ENCODE data around the gene MIB1. TPM values are rescaled to one million over a fixed set of nuclear protein-coding genes. Genes with fewer than 3 reads are reported as not detected.

The MIB1 gene
- total RNA-seq, 4 donors from 2014 or later: 15.7 to 31.8 (median 27.6) TPM

DNA sequence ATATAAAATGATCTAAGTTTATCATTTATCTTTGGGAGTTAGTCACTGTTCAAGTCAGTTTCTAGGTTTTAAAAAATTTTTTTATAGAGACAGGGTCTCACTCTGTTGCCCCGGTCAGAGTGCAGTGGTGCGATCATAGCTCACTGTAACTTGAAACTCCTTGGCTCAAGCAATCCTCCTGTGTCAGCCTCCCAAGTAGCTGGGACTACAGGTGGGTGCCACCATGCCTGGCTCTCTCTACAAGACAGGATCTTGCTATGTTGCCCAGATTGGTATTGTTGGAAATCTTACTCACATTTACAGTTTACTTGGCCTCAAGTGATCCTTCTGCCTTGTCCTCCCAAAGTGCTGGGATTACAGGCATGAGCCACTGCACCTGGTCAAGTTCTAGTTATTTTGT lies 74.5 kb downstream of the MIB1 start:
- intact Hi-C loops (cut with DNase I; ENCODE audit: low total_unique reads) (no loop called here), in situ Hi-C loops (cut with MboI; ENCODE audit: low pct_ligation_motif_present in 1 of 4, low pct_unique_long_range_greater_than_20kb in 1 of 4, low sequenced_read_pairs in 3 of 4) (no loop called here)
- no peak for DNase-seq
- H3K4me3 ChIP-seq: no peak overlapping the region
- no peak overlapping the region for H3K27ac ChIP-seq
- H3K4me1 ChIP-seq: no peaks in the 10 kb centered on the region
- TF ChIP-seq POLR2A (IDR thresholded peaks at IDR 0.05) (no peak), EP300 (IDR thresholded peaks at IDR 0.05; ENCODE audit: low read depth) (no peak), POLR2AphosphoS5 (IDR thresholded peaks at IDR 0.05) (no peak)
- TF ChIP-seq, protein P1, sequence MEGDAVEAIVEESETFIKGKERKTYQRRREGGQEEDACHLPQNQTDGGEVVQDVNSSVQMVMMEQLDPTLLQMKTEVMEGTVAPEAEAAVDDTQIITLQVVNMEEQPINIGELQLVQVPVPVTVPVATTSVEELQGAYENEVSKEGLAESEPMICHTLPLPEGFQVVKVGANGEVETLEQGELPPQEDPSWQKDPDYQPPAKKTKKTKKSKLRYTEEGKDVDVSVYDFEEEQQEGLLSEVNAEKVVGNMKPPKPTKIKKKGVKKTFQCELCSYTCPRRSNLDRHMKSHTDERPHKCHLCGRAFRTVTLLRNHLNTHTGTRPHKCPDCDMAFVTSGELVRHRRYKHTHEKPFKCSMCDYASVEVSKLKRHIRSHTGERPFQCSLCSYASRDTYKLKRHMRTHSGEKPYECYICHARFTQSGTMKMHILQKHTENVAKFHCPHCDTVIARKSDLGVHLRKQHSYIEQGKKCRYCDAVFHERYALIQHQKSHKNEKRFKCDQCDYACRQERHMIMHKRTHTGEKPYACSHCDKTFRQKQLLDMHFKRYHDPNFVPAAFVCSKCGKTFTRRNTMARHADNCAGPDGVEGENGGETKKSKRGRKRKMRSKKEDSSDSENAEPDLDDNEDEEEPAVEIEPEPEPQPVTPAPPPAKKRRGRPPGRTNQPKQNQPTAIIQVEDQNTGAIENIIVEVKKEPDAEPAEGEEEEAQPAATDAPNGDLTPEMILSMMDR (IDR thresholded peaks at IDR 0.05): no peak
- no peaks in the 10 kb centered on the region for H3K9me3 ChIP-seq
- WGBS, 2 donors (ENCODE audit: low coverage in 1 of 2): 98 to 100% methylated on average over 2 of the region's 2 CpGs
- no peaks in the 10 kb centered on the region for H3K27me3 ChIP-seq
- peaks cover 0 to 10% (median 7%) of the 10 kb centered on the region in 4 donors for H3K36me3 ChIP-seq

DNA sequence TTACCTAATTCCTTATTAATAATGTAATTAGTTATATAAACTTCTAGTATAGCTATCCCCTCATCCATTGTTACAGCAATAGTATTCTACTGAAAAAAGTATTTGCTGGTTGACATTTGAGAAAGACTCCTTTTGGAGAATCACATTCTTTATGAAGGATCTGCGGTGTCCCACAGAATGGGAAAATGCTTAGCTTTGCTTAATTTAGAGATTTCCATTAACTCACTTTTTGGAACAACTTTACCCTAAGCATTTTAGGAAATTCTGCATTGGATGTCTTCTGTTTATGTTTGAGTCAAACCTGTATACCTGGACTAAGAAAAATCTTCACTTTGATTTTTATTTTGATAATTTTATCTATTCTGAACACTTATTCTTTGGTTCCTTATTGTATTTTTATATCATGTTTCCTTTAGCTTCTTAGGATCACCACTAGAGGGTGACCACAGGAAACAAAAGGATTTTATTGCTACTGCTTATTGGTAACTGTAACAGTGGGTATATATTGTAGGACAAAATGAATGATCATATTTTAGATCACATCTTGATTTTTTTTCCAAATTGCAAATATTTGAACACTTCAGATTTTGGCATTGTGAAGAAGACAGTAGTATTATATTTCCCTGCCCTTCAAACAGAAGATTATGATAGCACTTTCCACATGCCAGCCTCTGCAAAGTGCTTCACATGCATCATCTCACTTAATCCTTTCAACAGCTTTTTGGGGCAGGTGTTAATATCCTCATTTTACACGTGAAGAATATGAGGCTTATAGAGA lies 79.6 kb downstream of the MIB1 start:
- H3K4me3 ChIP-seq: no peak overlapping the region
- H3K27ac ChIP-seq: no peak overlapping the region
- 52 to 67% methylated on average over 2 of the region's 2 CpGs for WGBS, 2 donors (ENCODE audit: low coverage in 1 of 2)
- intact Hi-C loops (cut with DNase I; ENCODE audit: low total_unique reads) (no loop called here), in situ Hi-C loops (cut with MboI; ENCODE audit: low pct_ligation_motif_present in 1 of 4, low pct_unique_long_range_greater_than_20kb in 1 of 4, low sequenced_read_pairs in 3 of 4) (no loop called here)
- TF ChIP-seq POLR2AphosphoS5 (IDR thresholded peaks at IDR 0.05): no peak
- TF ChIP-seq EP300 (IDR thresholded peaks at IDR 0.05; ENCODE audit: low read depth): no peak
- no peak for TF ChIP-seq POLR2A (IDR thresholded peaks at IDR 0.05)
- TF ChIP-seq, protein P1 (IDR thresholded peaks at IDR 0.05): peak; percentile 57 to 68 (median 58)
- H3K27me3 ChIP-seq: no peaks in the 10 kb centered on the region
- no peak for DNase-seq
- no peaks in the 10 kb centered on the region for H3K9me3 ChIP-seq
- H3K4me1 ChIP-seq: no peaks in the 10 kb centered on the region
- H3K36me3 ChIP-seq: peaks cover 0 to 4% (median 3%) of the 10 kb centered on the region in 4 donors

DNA sequence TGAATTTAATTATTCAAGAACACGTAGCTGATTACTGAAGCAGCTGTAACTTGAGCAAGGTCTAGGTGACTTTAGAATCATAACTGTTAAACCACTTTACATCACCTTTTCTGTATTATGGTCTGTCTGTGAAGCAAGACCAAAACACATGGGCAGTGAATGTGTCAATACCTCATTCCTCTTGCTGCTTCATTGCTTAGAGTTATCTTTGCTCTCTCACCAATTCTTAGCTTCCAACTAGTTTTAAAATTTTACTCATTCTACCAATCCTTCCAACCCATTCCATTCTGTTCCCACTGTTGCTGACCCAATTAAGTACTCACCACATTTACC lies 80.2 kb downstream of the MIB1 start:
- Histone ChIP-seq H3K27ac (no peak overlapping the region), H3K27me3 (no peaks in the 10 kb centered on the region), H3K9me3 (no peaks in the 10 kb centered on the region), H3K4me3 (no peak overlapping the region), H3K4me1 (no peaks in the 10 kb centered on the region), H3K36me3 (peaks cover 0 to 4% (median 3%) of the 10 kb centered on the region in 4 donors)
- intact Hi-C loops (cut with DNase I; ENCODE audit: low total_unique reads): no loop called here
- in situ Hi-C loops (cut with MboI; ENCODE audit: low pct_ligation_motif_present in 1 of 4, low pct_unique_long_range_greater_than_20kb in 1 of 4, low sequenced_read_pairs in 3 of 4): no loop called here
- 88 to 89% methylated on average over 1 of the region's 1 CpG for WGBS, 2 donors (ENCODE audit: low coverage in 1 of 2)
- no peak for DNase-seq
- TF ChIP-seq EP300 (IDR thresholded peaks at IDR 0.05; ENCODE audit: low read depth): no peak
- TF ChIP-seq POLR2AphosphoS5 (IDR thresholded peaks at IDR 0.05): no peak
- TF ChIP-seq, protein P1 (IDR thresholded peaks at IDR 0.05): no peak
- no peak for TF ChIP-seq POLR2A (IDR thresholded peaks at IDR 0.05)

DNA sequence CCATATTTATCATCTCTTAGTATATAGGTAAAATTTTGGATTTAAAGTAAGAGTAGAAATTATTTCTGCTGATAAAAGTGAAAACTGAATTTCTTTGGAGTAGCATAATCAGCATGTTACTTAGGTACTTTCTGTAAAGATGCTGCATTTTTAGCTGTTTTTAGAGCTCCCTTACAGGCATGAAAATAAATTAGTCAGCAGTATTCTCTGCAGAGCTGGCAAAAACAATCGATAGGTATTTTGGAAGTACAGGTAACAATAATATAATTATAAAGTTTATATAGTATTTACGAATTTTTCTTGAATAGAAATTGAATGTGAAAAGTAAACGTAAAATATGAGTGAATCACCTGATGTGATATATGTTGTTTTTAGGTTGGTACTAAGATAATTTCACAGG lies 83.3 kb downstream of the MIB1 start:
- H3K4me1 ChIP-seq: peaks cover 0 to 8% (median 0%) of the 10 kb centered on the region in 4 donors
- intact Hi-C loops (cut with DNase I; ENCODE audit: low total_unique reads) (no loop called here), in situ Hi-C loops (cut with MboI; ENCODE audit: low pct_ligation_motif_present in 1 of 4, low pct_unique_long_range_greater_than_20kb in 1 of 4, low sequenced_read_pairs in 3 of 4) (no loop called here)
- no peak for DNase-seq
- H3K27ac ChIP-seq: no peak overlapping the region
- peaks cover 0 to 4% (median 0%) of the 10 kb centered on the region in 4 donors for H3K36me3 ChIP-seq
- H3K9me3 ChIP-seq: no peaks in the 10 kb centered on the region
- TF ChIP-seq POLR2A (IDR thresholded peaks at IDR 0.05): no peak
- TF ChIP-seq EP300 (IDR thresholded peaks at IDR 0.05; ENCODE audit: low read depth): no peak
- TF ChIP-seq, protein P1 (IDR thresholded peaks at IDR 0.05): no peak
- TF ChIP-seq POLR2AphosphoS5 (IDR thresholded peaks at IDR 0.05): no peak
- H3K27me3 ChIP-seq: no peaks in the 10 kb centered on the region
- 92 to 93% methylated on average over 3 of the region's 3 CpGs for WGBS, 2 donors (ENCODE audit: low coverage in 1 of 2)
- no peak overlapping the region for H3K4me3 ChIP-seq
